ENCODE measurements around the gene IDH3B. TPM values are rescaled to one million over a fixed set of nuclear protein-coding genes. Genes with fewer than 3 reads are reported as not detected.

IDH3B gene
- total RNA-seq, 1 experiment from 2014 or later, result 135 TPM

DNA sequence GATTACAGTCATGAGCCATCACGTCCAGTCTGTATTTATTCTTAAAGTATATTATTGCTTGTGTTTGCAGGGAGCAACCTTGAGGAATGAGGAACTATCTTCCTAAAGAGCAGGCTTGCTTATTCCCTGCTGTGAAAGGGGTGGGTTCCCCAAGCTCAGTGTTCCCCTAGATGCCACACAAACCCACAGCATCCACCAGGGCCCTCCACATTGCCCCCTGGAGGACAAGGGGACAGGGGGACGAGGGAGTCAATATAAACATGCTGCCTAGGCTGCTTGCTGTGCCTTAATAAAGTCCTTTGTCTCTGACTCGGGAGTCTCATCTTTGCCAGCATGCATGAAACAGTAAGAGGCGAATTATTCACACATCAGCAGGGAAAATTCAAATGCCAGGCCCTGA lies 8.0 kb upstream of the IDH3B start:
- DNase-seq (ENCODE audit: low read depth, low spot score) (no peak), ATAC-seq (no peak)
- Histone ChIP-seq H3K9me3 (ENCODE audit: control insufficient read depth, insufficient read depth, low read depth, low read length) (no peaks in the 10 kb centered on the region), H3K27ac (ENCODE audit: low read length) (no peak overlapping the region), H3K4me1 (ENCODE audit: control insufficient read depth, insufficient read depth, low read length) (no peaks in the 10 kb centered on the region), H3K4me3 (ENCODE audit: low read depth in 2 of 2, low read length in 2 of 2) (no peak overlapping the region), H3K27me3 (ENCODE audit: control insufficient read depth, insufficient read depth, low read length) (no peaks in the 10 kb centered on the region; the same call in 1 of the 2 replicates), H3K36me3 (ENCODE audit: control insufficient read depth, insufficient read depth, low read length) (no peaks in the 10 kb centered on the region)
- CTCF ChIA-PET, result interaction anchor here (1.0 kb wide), 1 partner anchor 16 kb away, joined by 4 read pairs; no protein-coding TSS in a partner anchor
- in situ Hi-C loops (cut with HindIII; ENCODE audit: low pct_unique_long_range_greater_than_20kb, low sequenced_read_pairs) (no loop called here), intact Hi-C loops (cut with micrococcal nuclease; ENCODE audit: unreplicated experiment) (no loop called here)
- POLR2A ChIA-PET, result no interaction called here
- TF ChIP-seq, protein P1, sequence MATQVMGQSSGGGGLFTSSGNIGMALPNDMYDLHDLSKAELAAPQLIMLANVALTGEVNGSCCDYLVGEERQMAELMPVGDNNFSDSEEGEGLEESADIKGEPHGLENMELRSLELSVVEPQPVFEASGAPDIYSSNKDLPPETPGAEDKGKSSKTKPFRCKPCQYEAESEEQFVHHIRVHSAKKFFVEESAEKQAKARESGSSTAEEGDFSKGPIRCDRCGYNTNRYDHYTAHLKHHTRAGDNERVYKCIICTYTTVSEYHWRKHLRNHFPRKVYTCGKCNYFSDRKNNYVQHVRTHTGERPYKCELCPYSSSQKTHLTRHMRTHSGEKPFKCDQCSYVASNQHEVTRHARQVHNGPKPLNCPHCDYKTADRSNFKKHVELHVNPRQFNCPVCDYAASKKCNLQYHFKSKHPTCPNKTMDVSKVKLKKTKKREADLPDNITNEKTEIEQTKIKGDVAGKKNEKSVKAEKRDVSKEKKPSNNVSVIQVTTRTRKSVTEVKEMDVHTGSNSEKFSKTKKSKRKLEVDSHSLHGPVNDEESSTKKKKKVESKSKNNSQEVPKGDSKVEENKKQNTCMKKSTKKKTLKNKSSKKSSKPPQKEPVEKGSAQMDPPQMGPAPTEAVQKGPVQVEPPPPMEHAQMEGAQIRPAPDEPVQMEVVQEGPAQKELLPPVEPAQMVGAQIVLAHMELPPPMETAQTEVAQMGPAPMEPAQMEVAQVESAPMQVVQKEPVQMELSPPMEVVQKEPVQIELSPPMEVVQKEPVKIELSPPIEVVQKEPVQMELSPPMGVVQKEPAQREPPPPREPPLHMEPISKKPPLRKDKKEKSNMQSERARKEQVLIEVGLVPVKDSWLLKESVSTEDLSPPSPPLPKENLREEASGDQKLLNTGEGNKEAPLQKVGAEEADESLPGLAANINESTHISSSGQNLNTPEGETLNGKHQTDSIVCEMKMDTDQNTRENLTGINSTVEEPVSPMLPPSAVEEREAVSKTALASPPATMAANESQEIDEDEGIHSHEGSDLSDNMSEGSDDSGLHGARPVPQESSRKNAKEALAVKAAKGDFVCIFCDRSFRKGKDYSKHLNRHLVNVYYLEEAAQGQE (IDR thresholded peaks at IDR 0.05; ENCODE audit: insufficient read depth in 1 of 2, low read depth in 2 of 2, low read length in 1 of 2), result no peak
- TF ChIP-seq POLR2AphosphoS5 (IDR thresholded peaks at IDR 0.05; ENCODE audit: low read depth, low read length), result no peak
- TF ChIP-seq SIN3A (IDR thresholded peaks at IDR 0.05; ENCODE audit: borderline replicate concordance, insufficient read depth, low read depth, low read length), result no peak
- TF ChIP-seq TCF7L2 (IDR thresholded peaks at IDR 0.05; ENCODE audit: low read depth, low read length), result no peak
- BruUV-seq (replicated peaks), result no TSS peak

DNA sequence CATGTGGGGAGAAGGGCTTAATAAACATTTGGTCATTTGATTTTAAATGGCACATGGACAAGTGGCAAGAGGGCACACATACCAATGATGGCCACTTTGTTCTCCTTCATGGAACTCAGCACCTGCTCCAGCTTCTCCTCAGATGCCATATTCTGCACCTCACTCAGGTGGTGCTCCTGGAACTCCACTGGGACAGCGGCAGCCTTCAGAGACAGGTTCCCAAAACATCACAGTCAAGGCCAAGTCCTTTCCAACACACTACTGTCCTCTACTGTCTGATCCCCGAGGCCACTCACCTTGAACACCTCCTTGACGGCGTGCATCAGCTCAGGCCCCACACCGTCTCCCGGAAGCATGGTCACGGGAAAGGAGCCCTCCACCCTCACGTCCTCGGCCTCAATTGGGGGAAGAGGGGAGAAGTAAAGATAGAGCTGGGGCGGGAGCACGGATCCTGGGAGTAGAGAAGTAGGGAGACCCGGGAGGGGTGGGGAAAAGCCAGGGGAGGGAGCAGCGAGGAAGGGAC lies 591 bp downstream of the IDH3B start:
- intact Hi-C loops (cut with micrococcal nuclease; ENCODE audit: unreplicated experiment) (no loop called here), in situ Hi-C loops (cut with HindIII; ENCODE audit: low pct_unique_long_range_greater_than_20kb, low sequenced_read_pairs) (no loop called here)
- H3K36me3 ChIP-seq (ENCODE audit: control insufficient read depth, insufficient read depth, low read length), result peaks cover 9% of the 10 kb centered on the region; the same call in 1 of the 2 replicates
- BruUV-seq (replicated peaks), result TSS peak; percentile 74
- ChIA-PET CTCF (no interaction called here), POLR2A (interaction anchor here (0.8 kb wide), 1 partner anchor 10 kb away, joined by 3 read pairs; no protein-coding TSS in a partner anchor)
- peaks cover 9% of the 10 kb centered on the region for H3K4me1 ChIP-seq (ENCODE audit: control insufficient read depth, insufficient read depth, low read length)
- peak; percentile 8; the same call in 1 of the 2 replicates for ATAC-seq
- H3K27ac ChIP-seq (ENCODE audit: low read length), result peak overlapping the region; percentile 99
- no peak for DNase-seq (ENCODE audit: low read depth, low spot score)
- no peaks in the 10 kb centered on the region for H3K9me3 ChIP-seq (ENCODE audit: control insufficient read depth, insufficient read depth, low read depth, low read length)
- H3K4me3 ChIP-seq (ENCODE audit: low read depth in 2 of 2, low read length in 2 of 2), result peak overlapping the region; percentile 65 to 97
- no peaks in the 10 kb centered on the region for H3K27me3 ChIP-seq (ENCODE audit: control insufficient read depth, insufficient read depth, low read length)
- TF ChIP-seq, protein P1 (IDR thresholded peaks at IDR 0.05; ENCODE audit: insufficient read depth in 1 of 2, low read depth in 2 of 2, low read length in 1 of 2), result no peak
- no peak for TF ChIP-seq POLR2AphosphoS5 (IDR thresholded peaks at IDR 0.05; ENCODE audit: low read depth, low read length)
- TF ChIP-seq, protein P2, sequence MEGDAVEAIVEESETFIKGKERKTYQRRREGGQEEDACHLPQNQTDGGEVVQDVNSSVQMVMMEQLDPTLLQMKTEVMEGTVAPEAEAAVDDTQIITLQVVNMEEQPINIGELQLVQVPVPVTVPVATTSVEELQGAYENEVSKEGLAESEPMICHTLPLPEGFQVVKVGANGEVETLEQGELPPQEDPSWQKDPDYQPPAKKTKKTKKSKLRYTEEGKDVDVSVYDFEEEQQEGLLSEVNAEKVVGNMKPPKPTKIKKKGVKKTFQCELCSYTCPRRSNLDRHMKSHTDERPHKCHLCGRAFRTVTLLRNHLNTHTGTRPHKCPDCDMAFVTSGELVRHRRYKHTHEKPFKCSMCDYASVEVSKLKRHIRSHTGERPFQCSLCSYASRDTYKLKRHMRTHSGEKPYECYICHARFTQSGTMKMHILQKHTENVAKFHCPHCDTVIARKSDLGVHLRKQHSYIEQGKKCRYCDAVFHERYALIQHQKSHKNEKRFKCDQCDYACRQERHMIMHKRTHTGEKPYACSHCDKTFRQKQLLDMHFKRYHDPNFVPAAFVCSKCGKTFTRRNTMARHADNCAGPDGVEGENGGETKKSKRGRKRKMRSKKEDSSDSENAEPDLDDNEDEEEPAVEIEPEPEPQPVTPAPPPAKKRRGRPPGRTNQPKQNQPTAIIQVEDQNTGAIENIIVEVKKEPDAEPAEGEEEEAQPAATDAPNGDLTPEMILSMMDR (IDR thresholded peaks at IDR 0.05), result no peak
- TF ChIP-seq TCF7L2 (IDR thresholded peaks at IDR 0.05; ENCODE audit: low read depth, low read length), result no peak
- no peak for TF ChIP-seq SIN3A (IDR thresholded peaks at IDR 0.05; ENCODE audit: borderline replicate concordance, insufficient read depth, low read depth, low read length)

Measured in Panc1 (cell line).